Neural progenitor cell (in vitro differentiated cells): Measurements from ENCODE around the gene S100A3.

ENCODE experiments used
- CTCF ChIP-seq: fragments of 200-600 bp; sonication (generic); IDR thresholded peaks from 2 replicates; pipeline ENCODE4 v1.5.1; 2017; ENCODE audit warnings: antibody characterized with exemption, mild to moderate bottlenecking
- EZH2 ChIP-seq: fragments of 200-600 bp; sonication (generic); IDR thresholded peaks from 2 replicates; pipeline ENCODE4 v1.6.1; 2017; ENCODE audit warnings: antibody characterized with exemption, mild to moderate bottlenecking, moderate library complexity
- EZH2phosphoT487 ChIP-seq: fragments of 200-600 bp; sonication (generic); IDR thresholded peaks from 2 replicates; pipeline ENCODE4 v1.6.1; 2017; ENCODE audit warnings: antibody characterized with exemption

GRCh38 chr1:153563483-153563901 lies 14.4 kb upstream of the S100A3 start:
- TF ChIP-seq CTCF: no peak
- TF ChIP-seq EZH2: no peak
- no peak for TF ChIP-seq EZH2phosphoT487
